ELF-1 (cell line): Measurements from ENCODE around the gene ADAM22.

Experiments used
- DNase-seq: peaks from one replicate; pipeline ENCODE4 v3.0.0-alpha.2; 2016; ENCODE audit warnings: low read depth, low spot score

The ADAM22 gene

DNA sequence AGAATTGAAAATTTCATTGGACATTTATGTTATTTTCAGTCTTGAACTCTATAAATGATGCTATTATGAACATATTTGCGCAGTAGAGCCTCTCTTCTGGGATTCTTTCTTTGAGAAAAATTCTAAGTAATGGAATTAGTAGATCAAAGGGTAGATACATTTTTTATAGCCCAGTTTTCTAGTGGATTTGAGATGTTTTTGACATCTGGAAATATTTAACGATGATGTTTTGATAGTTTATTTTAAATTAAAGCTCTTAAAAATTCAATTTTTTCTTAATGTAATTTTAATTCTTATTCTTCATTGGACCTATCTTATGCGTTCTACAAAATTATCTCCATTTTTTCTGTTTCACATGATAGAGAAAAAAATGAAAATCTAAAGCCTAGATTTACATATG is 103.0 kb downstream of the ADAM22 start:
- DNase-seq, result no peak

DNA sequence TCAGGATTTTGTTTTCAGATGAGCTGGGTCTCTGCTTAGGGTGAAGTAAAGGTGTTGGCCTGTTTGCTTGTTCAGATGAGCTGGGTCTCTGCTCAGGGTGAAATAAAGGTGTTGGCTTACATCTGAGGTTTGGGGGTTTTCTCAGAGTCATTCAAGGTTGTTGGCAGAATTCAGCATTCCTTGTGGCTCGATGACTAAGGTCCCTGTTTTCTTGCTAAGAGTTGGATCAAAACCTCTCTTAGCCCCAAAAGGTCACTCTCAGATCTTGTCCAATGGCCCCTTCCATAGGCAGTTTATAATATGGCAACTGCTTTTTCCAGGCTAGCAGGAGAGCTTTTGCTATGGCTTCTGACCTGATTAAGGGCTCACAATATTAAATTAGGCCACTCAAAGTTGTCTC is 106.6 kb downstream of the ADAM22 start:
- DNase-seq, result no peak

DNA sequence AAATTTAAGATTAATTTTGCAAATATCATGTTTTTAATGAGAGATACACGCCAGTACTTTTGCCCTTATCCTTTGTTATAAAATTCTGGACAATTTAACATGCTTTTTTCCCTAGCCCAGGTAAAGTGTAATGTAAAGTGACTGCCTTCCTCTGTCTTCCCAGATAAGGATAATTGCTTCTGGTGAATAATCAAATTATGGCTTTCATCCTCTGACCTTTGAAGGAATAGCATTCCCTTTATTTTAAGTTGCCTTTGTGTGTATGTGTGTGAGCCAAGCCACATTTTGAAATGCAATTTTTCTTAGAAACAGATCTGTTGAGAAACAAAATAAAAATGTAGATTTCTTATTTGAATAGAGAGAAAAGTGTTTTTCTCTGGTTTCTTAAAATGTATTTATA is 107.5 kb downstream of the ADAM22 start:
- no peak for DNase-seq

DNA sequence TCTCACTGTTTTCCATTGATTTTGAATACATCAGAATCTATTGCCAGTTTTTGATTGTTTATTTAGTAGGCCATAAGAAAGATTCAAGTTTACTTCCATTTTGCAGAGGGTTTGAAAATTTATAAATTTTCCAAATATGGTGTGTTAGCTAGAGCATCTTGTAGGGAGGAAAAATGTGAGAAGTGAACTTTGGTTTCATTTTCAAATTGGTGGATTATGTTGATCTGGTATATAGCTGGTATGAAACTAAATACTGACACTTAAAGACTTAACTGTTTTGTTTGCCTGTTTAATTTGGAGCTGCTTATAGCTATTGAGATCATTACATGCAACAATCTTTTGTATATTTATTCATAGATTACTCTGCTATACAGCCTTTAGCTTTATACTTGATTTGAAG is 108.1 kb downstream of the ADAM22 start:
- no peak for DNase-seq

DNA sequence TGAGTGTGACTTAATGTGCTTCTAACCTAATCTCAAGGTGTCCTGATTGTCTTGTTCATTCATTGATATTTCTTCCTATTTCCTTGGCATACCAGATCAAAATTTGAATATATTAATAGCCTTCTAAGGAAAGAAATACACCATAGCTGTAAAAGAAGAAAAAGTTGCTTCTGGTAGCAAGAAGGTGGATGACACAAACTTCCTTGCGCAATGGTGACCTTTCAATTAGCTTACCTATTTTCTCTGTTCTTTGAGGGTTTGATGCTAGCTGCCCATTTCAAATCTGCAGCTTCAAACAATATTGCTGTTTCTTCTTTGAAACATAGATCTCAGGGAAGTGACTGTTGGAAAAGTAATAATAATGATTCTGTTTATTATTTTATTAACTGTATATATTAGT is 108.8 kb downstream of the ADAM22 start:
- DNase-seq, result no peak

DNA sequence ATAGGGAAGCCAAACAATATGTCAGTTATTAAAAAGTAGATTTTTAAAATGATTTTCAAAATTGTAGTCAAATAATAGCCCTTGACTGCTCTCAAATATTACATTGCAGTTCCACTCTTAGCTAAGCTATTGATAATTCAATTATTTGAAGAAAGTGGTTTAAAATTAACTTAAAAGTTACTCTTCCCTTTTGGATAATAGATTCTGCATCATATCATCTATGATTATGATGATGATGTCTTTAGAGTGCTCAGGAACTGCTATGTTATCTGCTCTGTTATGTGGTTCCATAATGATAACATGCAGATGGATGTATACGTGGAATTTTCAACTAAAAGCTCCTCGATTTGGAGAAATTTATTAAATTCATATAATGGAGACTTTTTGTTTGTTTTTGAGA is 110.0 kb downstream of the ADAM22 start:
- no peak for DNase-seq

DNA sequence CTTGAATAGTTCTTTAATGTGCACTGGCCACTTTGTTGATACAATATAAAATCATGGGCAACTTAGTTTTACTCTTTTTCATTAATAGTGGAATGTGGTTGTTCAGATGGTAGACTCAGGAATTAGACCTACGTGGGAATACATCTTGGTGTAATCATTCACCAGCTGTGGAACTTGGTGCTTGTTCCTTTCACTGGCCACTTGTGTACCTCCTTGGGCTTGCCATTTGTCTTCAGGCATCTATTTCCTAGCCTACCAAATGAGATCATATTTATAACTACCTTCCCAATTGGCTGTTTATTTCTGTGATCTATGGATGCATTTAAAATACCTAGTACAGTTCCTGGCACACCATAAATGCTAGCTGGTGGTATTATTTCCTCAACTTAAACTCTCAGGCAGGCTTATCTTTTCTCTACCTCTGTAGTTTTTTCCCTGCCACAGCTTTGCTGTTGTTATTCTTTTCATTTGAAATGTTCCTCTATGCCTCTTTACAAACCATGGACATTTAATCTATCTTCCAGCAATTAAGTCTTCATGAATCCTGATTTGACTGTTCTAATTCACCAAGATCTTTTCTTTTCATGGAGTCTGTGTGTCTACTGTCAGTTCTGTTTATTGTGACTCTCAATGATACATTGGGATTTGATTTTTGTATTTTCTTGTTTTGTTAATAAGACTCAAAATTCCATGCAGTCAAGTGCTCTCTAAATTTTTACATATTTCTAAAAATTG is 113.0 kb downstream of the ADAM22 start:
- DNase-seq, result no peak

DNA sequence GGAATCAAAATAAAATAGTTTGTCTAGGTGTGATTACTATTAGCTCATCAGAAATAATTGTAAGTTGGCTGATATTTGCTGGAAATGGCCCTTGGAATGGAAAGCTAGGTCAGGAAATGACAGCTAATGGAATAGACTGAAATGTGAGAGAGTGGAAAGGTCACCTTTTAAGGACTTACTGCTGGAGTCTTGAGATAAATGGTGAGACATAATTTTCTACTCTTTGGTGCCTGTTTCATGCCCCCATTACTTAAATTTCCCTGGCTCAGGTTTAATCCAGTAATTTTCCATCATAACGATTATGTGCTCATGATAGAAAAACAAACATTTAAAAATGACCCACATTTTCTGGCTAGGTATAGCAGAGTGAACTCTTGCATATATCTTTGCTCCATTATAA is 123.6 kb downstream of the ADAM22 start:
- DNase-seq, result no peak

DNA sequence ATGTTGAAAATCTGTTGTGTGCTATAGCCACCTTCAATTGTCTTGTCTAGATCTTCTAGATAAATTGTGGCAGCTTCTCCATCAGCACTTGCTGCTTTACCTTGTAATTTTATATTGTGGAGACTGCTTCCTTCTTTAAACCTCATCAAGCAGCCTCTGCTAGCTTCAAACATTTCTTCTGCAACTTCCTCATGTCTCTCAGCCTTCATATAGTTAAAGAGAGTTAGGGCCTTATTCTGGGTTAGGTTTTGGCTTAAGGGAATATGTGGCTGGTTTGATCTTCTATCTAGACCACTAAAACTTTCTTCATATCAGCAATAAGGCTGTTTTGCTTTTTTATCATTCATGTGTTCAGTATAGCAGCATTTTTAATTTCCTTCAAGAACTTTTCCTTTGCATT is 128.2 kb downstream of the ADAM22 start:
- no peak for DNase-seq

DNA sequence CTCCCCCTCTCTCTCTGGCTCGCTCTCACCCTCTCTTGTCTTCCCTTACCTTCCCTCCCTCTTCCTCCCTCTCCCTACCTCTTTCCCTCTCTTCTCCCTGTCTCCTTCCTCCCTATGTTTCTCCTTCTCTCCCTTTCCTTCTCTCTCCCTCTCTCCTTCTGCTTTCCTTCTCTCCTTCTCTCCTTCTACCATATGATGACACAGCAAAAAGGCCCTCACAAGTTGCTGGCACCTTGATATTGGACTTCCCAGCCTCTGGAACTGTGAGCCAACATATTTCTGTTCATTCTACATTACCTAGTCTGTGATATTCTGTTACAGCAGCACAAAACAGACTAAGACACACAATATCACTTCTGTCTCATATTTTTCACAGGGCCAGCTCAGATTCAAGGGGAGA is 135.0 kb downstream of the ADAM22 start:
- no peak for DNase-seq

DNA sequence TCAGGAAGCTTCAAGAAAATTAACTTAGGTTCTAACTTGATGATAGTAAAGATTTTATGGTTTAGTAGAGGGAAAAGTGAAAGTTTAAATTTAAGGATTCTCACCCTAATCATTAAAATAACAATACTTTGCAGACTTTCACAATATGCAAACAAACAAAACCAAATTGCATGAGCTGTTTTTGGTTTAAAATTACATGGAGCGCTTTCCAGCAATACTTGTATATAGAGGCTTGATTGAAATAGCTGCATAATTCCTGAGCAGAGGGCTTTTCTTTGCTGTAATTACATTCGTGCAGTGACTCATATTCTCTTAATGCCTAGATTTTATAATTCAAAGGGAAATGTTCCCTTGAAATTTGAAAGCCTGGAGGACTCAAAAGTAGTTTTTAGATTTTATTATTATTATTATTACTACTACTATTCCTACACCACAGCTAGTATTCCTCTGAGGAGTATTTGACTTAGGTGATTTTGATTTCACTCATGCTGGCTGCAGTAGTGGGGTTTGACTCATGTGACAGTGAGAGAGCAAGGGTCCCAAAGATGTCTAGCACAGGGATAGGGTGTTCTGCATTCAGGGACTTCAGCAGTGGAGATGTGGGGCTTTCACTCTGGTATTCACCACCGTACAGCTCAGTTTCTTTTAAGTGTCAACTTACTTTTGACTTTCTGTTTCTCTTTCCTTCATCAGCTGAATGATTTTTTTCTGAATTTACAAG is 138.1 kb downstream of the ADAM22 start:
- no peak for DNase-seq

DNA sequence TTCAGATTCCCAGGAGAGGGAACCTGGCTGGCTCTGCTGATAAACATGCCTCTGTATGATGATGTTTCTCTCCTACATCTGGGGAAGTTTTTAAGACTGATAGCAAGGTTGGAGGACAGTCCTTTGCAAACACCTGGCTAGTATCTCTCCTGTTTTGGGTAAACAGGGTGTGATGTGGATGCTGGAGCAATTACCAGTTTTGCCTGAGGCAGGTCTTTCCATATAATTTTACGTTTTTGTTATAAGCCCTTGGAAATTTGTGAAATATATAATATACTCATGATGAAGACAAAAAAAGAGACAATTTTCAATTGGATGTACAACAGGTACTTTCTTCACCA is 138.6 kb downstream of the ADAM22 start:
- no peak for DNase-seq

DNA sequence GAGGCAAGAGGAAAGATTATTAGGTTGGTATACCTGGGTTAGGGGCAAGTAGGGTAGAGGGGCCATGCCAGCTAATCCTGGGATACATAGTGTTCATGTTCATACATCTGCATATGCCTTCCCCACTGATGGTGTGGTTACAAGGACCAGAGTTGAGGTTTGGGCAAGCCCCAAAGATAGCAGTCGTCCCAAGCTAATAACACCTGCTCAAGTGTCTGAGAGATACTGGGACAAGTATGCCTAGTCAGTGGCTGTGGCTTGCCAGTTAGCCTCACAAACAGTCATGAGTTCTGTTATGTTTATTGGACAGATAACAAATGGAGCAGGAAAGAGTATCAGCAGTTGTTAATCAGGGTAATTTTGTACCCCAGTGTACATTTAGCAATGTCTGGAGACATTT is 139.6 kb downstream of the ADAM22 start:
- no peak for DNase-seq

DNA sequence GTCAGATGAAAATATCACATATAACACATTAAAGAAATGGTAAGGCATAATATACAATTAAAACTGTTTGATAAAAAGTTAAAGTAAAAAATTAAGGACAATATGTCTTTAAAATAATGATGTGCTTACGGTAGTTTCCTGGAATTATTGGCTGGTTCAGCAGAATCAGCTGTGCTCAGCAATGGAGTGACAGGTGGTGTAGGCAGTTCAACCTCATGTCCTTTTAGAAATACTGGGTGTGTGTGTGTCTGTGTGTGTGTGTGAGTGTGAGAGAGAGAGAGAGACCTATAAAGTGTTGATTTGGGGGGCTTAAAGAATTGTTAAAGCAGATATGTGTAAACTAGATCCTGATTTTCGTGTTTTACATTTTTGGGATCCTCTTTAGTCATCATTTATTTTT is 141.2 kb downstream of the ADAM22 start:
- DNase-seq, result no peak

DNA sequence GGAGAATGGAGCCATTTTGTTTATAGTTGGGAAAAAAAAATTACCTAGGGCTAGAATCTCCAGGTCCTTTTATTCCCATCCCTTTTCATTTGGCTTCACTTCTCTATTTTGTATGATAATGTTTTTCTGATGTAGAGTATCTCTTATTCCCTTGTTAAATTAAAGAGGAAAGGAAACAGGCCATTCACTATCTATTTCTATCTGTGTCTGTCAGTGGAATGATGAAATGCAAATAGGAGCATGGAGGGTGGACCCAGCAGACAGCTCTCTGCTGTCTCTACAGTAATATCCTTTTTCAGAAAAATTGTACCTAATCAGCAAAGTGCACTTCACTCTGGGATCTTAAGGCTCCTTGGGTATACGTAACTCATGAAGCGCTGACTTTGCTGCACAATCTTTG is 149.8 kb downstream of the ADAM22 start:
- no peak for DNase-seq

DNA sequence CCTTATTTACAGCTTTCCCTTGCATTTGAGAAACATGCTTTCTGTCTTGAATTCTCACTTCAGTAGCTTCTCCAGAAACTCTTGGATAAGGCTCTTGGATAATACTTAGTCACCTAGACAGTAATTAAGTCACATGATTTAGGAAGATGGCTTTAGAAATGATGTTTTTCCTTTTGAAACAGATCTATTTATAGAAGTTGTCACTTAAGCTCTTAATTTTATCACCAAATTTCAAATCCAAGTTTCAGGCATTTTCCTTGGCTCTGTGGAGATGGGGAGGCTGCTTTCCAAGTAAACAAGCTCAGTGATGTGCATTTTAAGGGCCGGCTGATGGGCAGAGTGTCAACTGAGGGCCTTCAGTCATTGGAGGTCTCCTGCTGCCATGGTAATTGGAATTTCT is 155.5 kb downstream of the ADAM22 start:
- DNase-seq, result no peak

DNA sequence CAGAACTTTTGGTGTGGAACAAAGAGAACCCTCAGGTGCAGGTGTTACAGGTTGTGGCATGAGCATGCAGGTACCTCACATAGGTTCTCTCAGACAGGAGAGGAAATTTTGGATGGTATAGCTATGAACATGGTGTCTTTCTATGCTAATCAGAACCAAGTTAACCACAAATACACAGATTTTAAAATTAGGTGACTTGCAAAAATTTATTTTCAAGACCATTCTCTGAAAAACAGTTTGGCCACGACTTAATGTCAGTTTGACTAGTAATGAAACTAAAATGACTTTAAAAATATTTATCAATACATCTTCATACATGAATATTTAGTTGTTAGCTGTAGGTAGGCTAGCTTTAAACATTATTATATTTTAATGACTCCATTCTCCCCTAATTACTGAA is 156.2 kb downstream of the ADAM22 start:
- DNase-seq, result no peak

DNA sequence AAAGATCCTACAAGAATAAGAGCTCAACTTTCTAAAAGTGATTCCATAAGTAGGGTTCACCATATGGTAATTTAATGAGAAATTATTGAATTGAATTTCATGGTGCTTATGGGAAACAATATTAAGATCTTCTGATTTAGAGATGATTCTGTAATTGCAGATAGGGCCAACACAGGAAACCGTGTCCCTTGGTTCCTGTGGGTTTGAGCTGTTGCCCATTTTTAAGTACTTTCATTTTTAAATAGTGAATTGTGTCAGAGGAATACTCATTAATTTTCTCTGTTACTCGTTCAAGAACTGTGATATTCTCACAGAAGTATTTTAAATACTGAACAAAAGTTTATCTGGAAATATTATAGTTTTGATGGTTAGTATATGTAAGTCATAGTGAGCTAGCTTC is 156.6 kb downstream of the ADAM22 start:
- no peak for DNase-seq

DNA sequence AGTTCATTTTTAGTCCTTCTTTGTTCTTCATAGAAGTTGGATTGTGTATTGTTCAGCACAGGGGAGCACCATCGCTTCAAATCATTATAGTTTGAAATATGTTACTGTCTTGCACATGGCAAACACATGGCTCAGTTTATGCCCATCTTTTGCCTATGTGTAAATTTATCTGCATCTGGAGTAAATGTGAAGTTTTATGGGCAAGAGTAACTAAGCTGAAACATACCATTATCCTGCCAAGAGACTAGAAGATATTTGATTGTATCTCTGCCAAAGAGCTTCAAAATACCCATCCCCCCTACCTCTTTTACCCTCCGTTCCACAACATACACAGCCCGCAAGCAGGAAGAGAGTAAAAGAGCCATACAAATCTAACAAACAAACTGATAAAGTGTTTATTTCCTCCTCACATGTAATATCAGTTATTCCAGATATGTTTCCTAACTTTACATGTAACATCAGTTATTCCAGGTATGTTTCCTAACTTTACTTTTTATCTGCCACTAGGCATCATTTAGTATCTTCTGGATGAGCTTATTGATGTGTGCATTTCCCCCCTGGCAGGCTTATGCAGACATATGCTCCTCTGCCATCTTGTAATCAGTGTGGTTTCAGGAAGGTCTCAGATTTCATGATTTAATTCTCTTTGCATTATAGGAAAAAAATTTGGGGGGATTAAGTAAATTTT is 158.1 kb downstream of the ADAM22 start:
- no peak for DNase-seq

DNA sequence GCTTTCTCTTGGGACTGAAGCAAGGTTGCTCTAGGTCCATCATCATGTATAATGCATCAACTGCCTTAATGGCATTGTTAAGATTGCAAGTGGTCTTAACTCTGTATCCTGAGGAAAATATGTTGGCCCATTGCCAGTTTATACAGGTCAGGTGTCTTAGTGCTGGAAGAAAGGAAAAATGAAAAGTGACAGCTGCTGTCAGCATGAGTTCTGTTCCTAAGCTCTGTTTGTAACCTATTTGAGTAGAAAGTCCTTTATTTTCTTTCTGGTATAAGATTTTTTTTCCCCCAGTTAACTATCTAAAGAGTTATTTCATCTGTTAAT is 158.6 kb downstream of the ADAM22 start:
- DNase-seq, result no peak

DNA sequence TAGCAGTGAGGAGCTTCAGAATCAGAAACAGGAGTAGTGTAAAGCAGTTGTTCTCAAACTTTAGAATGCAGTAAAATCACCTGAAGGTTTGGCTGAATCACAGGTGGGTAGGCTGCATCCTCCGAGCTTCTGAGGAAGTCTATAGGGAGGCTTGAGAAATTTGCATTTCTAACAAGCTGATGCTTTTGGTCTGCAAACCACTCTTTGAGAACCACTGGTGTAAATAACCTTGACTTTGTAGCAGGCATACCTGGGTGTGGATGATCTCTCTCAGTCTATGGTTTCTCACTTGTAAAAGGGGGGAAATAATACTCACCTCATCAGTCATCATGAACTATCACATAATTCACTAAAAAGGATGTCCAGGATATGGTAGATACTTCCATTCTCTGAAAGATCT is 167.7 kb downstream of the ADAM22 start:
- no peak for DNase-seq

DNA sequence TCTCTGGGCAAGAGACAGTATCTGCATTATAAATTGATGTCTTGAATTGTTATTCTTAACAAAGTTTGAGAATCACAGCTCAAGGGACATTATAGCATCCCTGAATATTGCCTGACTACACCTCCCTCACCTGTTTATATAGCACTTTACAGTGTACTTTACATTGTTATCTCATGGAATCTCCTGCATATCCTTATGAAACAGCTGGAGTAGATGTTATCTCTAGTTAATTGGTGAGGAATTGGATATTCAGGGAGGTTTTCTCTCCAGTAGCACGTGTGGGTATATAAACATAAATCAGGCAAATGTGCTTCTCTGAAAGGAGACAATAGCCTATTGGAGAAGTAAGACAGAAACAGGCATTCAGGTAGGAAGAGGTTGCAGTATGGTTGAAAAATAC is 168.6 kb downstream of the ADAM22 start:
- DNase-seq, result no peak

DNA sequence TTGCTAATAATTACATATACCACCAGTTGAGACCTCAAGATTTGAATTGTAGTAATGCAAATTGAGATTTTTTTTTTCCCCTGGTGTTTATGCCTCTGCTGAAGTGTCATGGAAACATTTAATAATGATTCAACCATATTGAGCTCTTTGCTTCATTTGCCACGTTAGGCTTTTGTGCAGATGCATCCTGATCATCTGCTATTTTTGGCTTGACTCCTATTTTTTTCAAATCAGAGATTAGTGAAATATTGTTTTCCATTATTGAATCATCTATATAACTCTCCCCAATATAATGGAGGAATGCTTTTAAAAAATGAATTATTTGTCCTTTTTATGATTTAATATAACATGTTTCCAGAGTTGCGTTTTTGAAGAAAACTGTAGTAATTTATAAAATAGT is 170.7 kb downstream of the ADAM22 start:
- DNase-seq, result no peak
